Measurements from ENCODE around the gene PPM1N.

- TF ChIP-seq, protein P1, sequence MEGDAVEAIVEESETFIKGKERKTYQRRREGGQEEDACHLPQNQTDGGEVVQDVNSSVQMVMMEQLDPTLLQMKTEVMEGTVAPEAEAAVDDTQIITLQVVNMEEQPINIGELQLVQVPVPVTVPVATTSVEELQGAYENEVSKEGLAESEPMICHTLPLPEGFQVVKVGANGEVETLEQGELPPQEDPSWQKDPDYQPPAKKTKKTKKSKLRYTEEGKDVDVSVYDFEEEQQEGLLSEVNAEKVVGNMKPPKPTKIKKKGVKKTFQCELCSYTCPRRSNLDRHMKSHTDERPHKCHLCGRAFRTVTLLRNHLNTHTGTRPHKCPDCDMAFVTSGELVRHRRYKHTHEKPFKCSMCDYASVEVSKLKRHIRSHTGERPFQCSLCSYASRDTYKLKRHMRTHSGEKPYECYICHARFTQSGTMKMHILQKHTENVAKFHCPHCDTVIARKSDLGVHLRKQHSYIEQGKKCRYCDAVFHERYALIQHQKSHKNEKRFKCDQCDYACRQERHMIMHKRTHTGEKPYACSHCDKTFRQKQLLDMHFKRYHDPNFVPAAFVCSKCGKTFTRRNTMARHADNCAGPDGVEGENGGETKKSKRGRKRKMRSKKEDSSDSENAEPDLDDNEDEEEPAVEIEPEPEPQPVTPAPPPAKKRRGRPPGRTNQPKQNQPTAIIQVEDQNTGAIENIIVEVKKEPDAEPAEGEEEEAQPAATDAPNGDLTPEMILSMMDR (IDR thresholded peaks at IDR 0.05 in 4 of 5, conservative IDR thresholded peaks at IDR 0.05 in 1 of 5): no peak
- no peak for TF ChIP-seq POLR2A (IDR thresholded peaks at IDR 0.05)
These were observed 9.7 kb downstream of the PPM1N start for GRCh38 chr19:45507872-45508416.
